Body of pancreas (tissue), 4 donors: ENCODE data around the gene DNAJB13.

Experiments used
- POLR2A ChIP-seq, 3 donors: fragments of 450-650 bp; IDR thresholded peaks; one replicate each; pipeline ENCODE4 v1.6.1; 2016; ENCODE audit warnings: antibody characterized with exemption in 3 of 3, mild to moderate bottlenecking in 2 of 3
- TF ChIP-seq, protein P1 (sequence below), 7 experiments: fragments of 450-650 bp in 4 of 7; fragments of 200-600 bp in 3 of 7; sonication (generic) in 3 of 7; IDR thresholded peaks; one replicate each; pipeline ENCODE4 v1.5.1; 2016 to 2019; ENCODE audit warnings: antibody characterized with exemption in 7 of 7

GRCh38 chr11:73969991-73970800 lies 19.4 kb downstream of the DNAJB13 start:
- TF ChIP-seq POLR2A (IDR thresholded peaks at IDR 0.05): no peak
- TF ChIP-seq, protein P1, sequence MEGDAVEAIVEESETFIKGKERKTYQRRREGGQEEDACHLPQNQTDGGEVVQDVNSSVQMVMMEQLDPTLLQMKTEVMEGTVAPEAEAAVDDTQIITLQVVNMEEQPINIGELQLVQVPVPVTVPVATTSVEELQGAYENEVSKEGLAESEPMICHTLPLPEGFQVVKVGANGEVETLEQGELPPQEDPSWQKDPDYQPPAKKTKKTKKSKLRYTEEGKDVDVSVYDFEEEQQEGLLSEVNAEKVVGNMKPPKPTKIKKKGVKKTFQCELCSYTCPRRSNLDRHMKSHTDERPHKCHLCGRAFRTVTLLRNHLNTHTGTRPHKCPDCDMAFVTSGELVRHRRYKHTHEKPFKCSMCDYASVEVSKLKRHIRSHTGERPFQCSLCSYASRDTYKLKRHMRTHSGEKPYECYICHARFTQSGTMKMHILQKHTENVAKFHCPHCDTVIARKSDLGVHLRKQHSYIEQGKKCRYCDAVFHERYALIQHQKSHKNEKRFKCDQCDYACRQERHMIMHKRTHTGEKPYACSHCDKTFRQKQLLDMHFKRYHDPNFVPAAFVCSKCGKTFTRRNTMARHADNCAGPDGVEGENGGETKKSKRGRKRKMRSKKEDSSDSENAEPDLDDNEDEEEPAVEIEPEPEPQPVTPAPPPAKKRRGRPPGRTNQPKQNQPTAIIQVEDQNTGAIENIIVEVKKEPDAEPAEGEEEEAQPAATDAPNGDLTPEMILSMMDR (IDR thresholded peaks at IDR 0.05): no peak
